ENCODE measurements around the gene ELP4. TPM values are rescaled to one million over a fixed set of nuclear protein-coding genes. Genes with fewer than 3 reads are reported as not detected.

The ELP4 gene
- total and polyA plus RNA-seq, 2 experiments from 2014 or later: 16.2 to 20.1 TPM

- TF ChIP-seq EZH2 (IDR thresholded peaks at IDR 0.05; ENCODE audit: insufficient read depth, poor library complexity, severe bottlenecking) (no peak), EZH2phosphoT487 (IDR thresholded peaks at IDR 0.05; ENCODE audit: insufficient read depth, low read depth) (no peak)
- Histone ChIP-seq H4K20me1 (ENCODE audit: insufficient read depth) (no peaks in the 10 kb centered on the region), H3K4me1 (ENCODE audit: insufficient read depth) (peaks cover 15% of the 10 kb centered on the region), H3K27ac (no peak overlapping the region), H3K9ac (no peak overlapping the region), H3K4me2 (ENCODE audit: unreplicated experiment) (no peak overlapping the region), H3K79me2 (ENCODE audit: insufficient read depth) (no peaks in the 10 kb centered on the region), H3F3A (ENCODE audit: insufficient read depth) (no peaks in the 10 kb centered on the region), H3K9me2 (ENCODE audit: insufficient read depth) (no peaks in the 10 kb centered on the region), H2AFZ (no peak overlapping the region), H3K4me3 (no peak overlapping the region), H3K9me3 (ENCODE audit: low read depth) (no peaks in the 10 kb centered on the region), H3K36me3 (ENCODE audit: low read depth) (no peaks in the 10 kb centered on the region), H3K27me3 (replicated peaks; ENCODE audit: insufficient read depth) (no peaks in the 10 kb centered on the region)
- WGBS, 2 experiments (ENCODE audit: low coverage in 1 of 2, low lambda C conversion rate in 2 of 2, missing lambda C conversion rate in 2 of 2): 96 to 99% methylated on average over 6 of the region's 6 CpGs
- in situ Hi-C loops (cut with MboI): no loop called here
- no peak for DNase-seq
Observed at GRCh38 chr11:31783252-31783651, 273.7 kb downstream of the ELP4 start.

- no peaks in the 10 kb centered on the region for H3K36me3 ChIP-seq (ENCODE audit: low read depth)
- TF ChIP-seq EZH2phosphoT487 (IDR thresholded peaks at IDR 0.05; ENCODE audit: insufficient read depth, low read depth): no peak
- no peak for TF ChIP-seq EZH2 (IDR thresholded peaks at IDR 0.05; ENCODE audit: insufficient read depth, poor library complexity, severe bottlenecking)
- H3K4me3 ChIP-seq: no peak overlapping the region
- DNase-seq: no peak
- H3K9me3 ChIP-seq (ENCODE audit: low read depth): no peaks in the 10 kb centered on the region
- no peaks in the 10 kb centered on the region for H4K20me1 ChIP-seq (ENCODE audit: insufficient read depth)
- H2AFZ ChIP-seq: no peak overlapping the region
- no peak overlapping the region for H3K9ac ChIP-seq
- H3K9me2 ChIP-seq (ENCODE audit: insufficient read depth): no peaks in the 10 kb centered on the region
- no peak overlapping the region for H3K27ac ChIP-seq
- H3F3A ChIP-seq (ENCODE audit: insufficient read depth): no peaks in the 10 kb centered on the region
- in situ Hi-C loops (cut with MboI): no loop called here
- no peak overlapping the region for H3K4me2 ChIP-seq (ENCODE audit: unreplicated experiment)
- WGBS, 2 experiments (ENCODE audit: low coverage in 1 of 2, low lambda C conversion rate in 2 of 2, missing lambda C conversion rate in 2 of 2): 96 to 100% methylated on average over 2 of the region's 2 CpGs
- H3K4me1 ChIP-seq (ENCODE audit: insufficient read depth): peaks cover 3% of the 10 kb centered on the region
- H3K79me2 ChIP-seq (ENCODE audit: insufficient read depth): no peaks in the 10 kb centered on the region
- H3K27me3 ChIP-seq (replicated peaks; ENCODE audit: insufficient read depth): no peaks in the 10 kb centered on the region
Observed at GRCh38 chr11:31784611-31785010, 275.0 kb downstream of the ELP4 start.

- Histone ChIP-seq H3K9me3 (ENCODE audit: low read depth) (no peaks in the 10 kb centered on the region), H3K4me3 (no peak overlapping the region), H3K27ac (no peak overlapping the region), H3K4me2 (ENCODE audit: unreplicated experiment) (no peak overlapping the region), H3K9me2 (ENCODE audit: insufficient read depth) (no peaks in the 10 kb centered on the region), H4K20me1 (ENCODE audit: insufficient read depth) (no peaks in the 10 kb centered on the region), H3K36me3 (ENCODE audit: low read depth) (no peaks in the 10 kb centered on the region), H3K27me3 (replicated peaks; ENCODE audit: insufficient read depth) (no peaks in the 10 kb centered on the region), H3K4me1 (ENCODE audit: insufficient read depth) (no peaks in the 10 kb centered on the region), H2AFZ (no peak overlapping the region), H3K79me2 (ENCODE audit: insufficient read depth) (no peaks in the 10 kb centered on the region), H3F3A (ENCODE audit: insufficient read depth) (no peaks in the 10 kb centered on the region), H3K9ac (no peak overlapping the region)
- in situ Hi-C loops (cut with MboI): no loop called here
- no peak for DNase-seq
- 94 to 95% methylated on average over 15 to 16 of the region's 16 CpGs for WGBS, 2 experiments (ENCODE audit: low coverage in 1 of 2, low lambda C conversion rate in 2 of 2, missing lambda C conversion rate in 2 of 2)
- TF ChIP-seq EZH2phosphoT487 (IDR thresholded peaks at IDR 0.05; ENCODE audit: insufficient read depth, low read depth): no peak
- no peak for TF ChIP-seq EZH2 (IDR thresholded peaks at IDR 0.05; ENCODE audit: insufficient read depth, poor library complexity, severe bottlenecking)
Observed at GRCh38 chr11:31786996-31787685, 277.6 kb downstream of the ELP4 start.

- Histone ChIP-seq H3K4me3 (no peak overlapping the region), H3K9ac (no peak overlapping the region), H3K9me2 (ENCODE audit: insufficient read depth) (no peaks in the 10 kb centered on the region), H2AFZ (no peak overlapping the region), H3K27me3 (replicated peaks; ENCODE audit: insufficient read depth) (no peaks in the 10 kb centered on the region), H3K4me2 (ENCODE audit: unreplicated experiment) (no peak overlapping the region), H3K79me2 (ENCODE audit: insufficient read depth) (no peaks in the 10 kb centered on the region), H3F3A (ENCODE audit: insufficient read depth) (no peaks in the 10 kb centered on the region), H4K20me1 (ENCODE audit: insufficient read depth) (no peaks in the 10 kb centered on the region), H3K36me3 (ENCODE audit: low read depth) (no peaks in the 10 kb centered on the region), H3K9me3 (ENCODE audit: low read depth) (no peaks in the 10 kb centered on the region), H3K27ac (no peak overlapping the region), H3K4me1 (ENCODE audit: insufficient read depth) (no peaks in the 10 kb centered on the region)
- 82 to 88% methylated on average over 3 of the region's 3 CpGs for WGBS, 2 experiments (ENCODE audit: low coverage in 1 of 2, low lambda C conversion rate in 2 of 2, missing lambda C conversion rate in 2 of 2)
- in situ Hi-C loops (cut with MboI): no loop called here
- DNase-seq: no peak
- TF ChIP-seq EZH2 (IDR thresholded peaks at IDR 0.05; ENCODE audit: insufficient read depth, poor library complexity, severe bottlenecking): no peak
- no peak for TF ChIP-seq EZH2phosphoT487 (IDR thresholded peaks at IDR 0.05; ENCODE audit: insufficient read depth, low read depth)
Observed at GRCh38 chr11:31788085-31788484, 278.5 kb downstream of the ELP4 start.

Measured in GM23248 (cell line).